HUES6 (cell line): Measurements from ENCODE around the gene F7.

ENCODE experiments used
- H3K27ac ChIP-seq: 2 replicates; pipeline ENCODE4 v1.7.0; 2013; ENCODE audit warnings: low read depth, mild to moderate bottlenecking, low read length, inconsistent platforms
- H3K27me3 ChIP-seq: 2 replicates; pipeline ENCODE4 v1.6.1; 2013; ENCODE audit warnings: low read length; ENCODE audit not compliant: control insufficient read depth, insufficient read depth
- H3K36me3 ChIP-seq: 2 replicates; pipeline ENCODE4 v1.6.1; 2013; ENCODE audit warnings: low read length; ENCODE audit not compliant: control insufficient read depth, insufficient read depth
- H3K4me1 ChIP-seq: 2 replicates; pipeline ENCODE4 v1.6.1; 2013; ENCODE audit warnings: low read length; ENCODE audit not compliant: control insufficient read depth, insufficient read depth
- H3K4me3 ChIP-seq: 2 replicates; pipeline ENCODE4 v1.5.1; 2013; ENCODE audit warnings: low read depth, low read length
- H3K9ac ChIP-seq: one replicate; pipeline ENCODE4 v1.6.1; 2013; ENCODE audit warnings: mild to moderate bottlenecking, low read length
- H3K9me3 ChIP-seq: 2 replicates; pipeline ENCODE4 v1.6.1; 2013; ENCODE audit warnings: low read depth, low read length; ENCODE audit not compliant: control insufficient read depth, insufficient read depth

The F7 gene

GRCh38 chr13:113129480-113129879 lies 23.9 kb downstream of the F7 start:
- Histone ChIP-seq H3K9me3 (no peaks in the 10 kb centered on the region), H3K4me1 (no peaks in the 10 kb centered on the region), H3K9ac (no peak overlapping the region), H3K36me3 (no peaks in the 10 kb centered on the region), H3K27me3 (peaks cover 6% of the 10 kb centered on the region; the same call in 1 of the 2 replicates), H3K27ac (no peak overlapping the region), H3K4me3 (no peak overlapping the region)

GRCh38 chr13:113129921-113130750 lies 24.5 kb downstream of the F7 start:
- Histone ChIP-seq H3K9ac (no peak overlapping the region), H3K4me1 (no peaks in the 10 kb centered on the region), H3K27me3 (peaks cover 6% of the 10 kb centered on the region; the same call in 1 of the 2 replicates), H3K36me3 (no peaks in the 10 kb centered on the region), H3K27ac (no peak overlapping the region), H3K4me3 (no peak overlapping the region), H3K9me3 (no peaks in the 10 kb centered on the region)

GRCh38 chr13:113135281-113135760 lies 29.7 kb downstream of the F7 start:
- H3K27me3 ChIP-seq: peaks cover 6% of the 10 kb centered on the region; the same call in 1 of the 2 replicates
- H3K4me3 ChIP-seq: no peak overlapping the region
- no peak overlapping the region for H3K9ac ChIP-seq
- H3K36me3 ChIP-seq: no peaks in the 10 kb centered on the region
- H3K9me3 ChIP-seq: no peaks in the 10 kb centered on the region
- no peaks in the 10 kb centered on the region for H3K4me1 ChIP-seq
- H3K27ac ChIP-seq: no peak overlapping the region

- no peaks in the 10 kb centered on the region for H3K4me1 ChIP-seq
- H3K36me3 ChIP-seq: no peaks in the 10 kb centered on the region
- H3K9me3 ChIP-seq: no peaks in the 10 kb centered on the region
- no peak overlapping the region for H3K9ac ChIP-seq
- H3K4me3 ChIP-seq: no peak overlapping the region
- no peaks in the 10 kb centered on the region for H3K27me3 ChIP-seq
- H3K27ac ChIP-seq: no peak overlapping the region
Observed at GRCh38 chr13:113137691-113138298, 32.2 kb downstream of the F7 start.

- Histone ChIP-seq H3K9me3 (no peaks in the 10 kb centered on the region), H3K27me3 (no peaks in the 10 kb centered on the region), H3K4me1 (no peaks in the 10 kb centered on the region), H3K4me3 (no peak overlapping the region), H3K9ac (no peak overlapping the region), H3K36me3 (no peaks in the 10 kb centered on the region), H3K27ac (no peak overlapping the region)
Observed at GRCh38 chr13:113138792-113139551, 33.4 kb downstream of the F7 start.

- Histone ChIP-seq H3K4me3 (no peak overlapping the region), H3K9ac (no peak overlapping the region), H3K27ac (no peak overlapping the region), H3K27me3 (no peaks in the 10 kb centered on the region), H3K9me3 (no peaks in the 10 kb centered on the region), H3K36me3 (no peaks in the 10 kb centered on the region), H3K4me1 (no peaks in the 10 kb centered on the region)
Observed at GRCh38 chr13:113139577-113139976, 34.0 kb downstream of the F7 start.

- Histone ChIP-seq H3K9me3 (no peaks in the 10 kb centered on the region), H3K36me3 (no peaks in the 10 kb centered on the region), H3K4me1 (no peaks in the 10 kb centered on the region), H3K4me3 (no peak overlapping the region), H3K9ac (no peak overlapping the region), H3K27ac (no peak overlapping the region), H3K27me3 (no peaks in the 10 kb centered on the region)
Observed at GRCh38 chr13:113140677-113141600, 35.3 kb downstream of the F7 start.

GRCh38 chr13:113141601-113141970 lies 36.0 kb downstream of the F7 start:
- Histone ChIP-seq H3K4me3 (no peak overlapping the region), H3K36me3 (no peaks in the 10 kb centered on the region), H3K27me3 (no peaks in the 10 kb centered on the region), H3K4me1 (no peaks in the 10 kb centered on the region), H3K9ac (no peak overlapping the region), H3K27ac (no peak overlapping the region), H3K9me3 (no peaks in the 10 kb centered on the region)

GRCh38 chr13:113142876-113143275 lies 37.3 kb downstream of the F7 start:
- Histone ChIP-seq H3K9ac (no peak overlapping the region), H3K4me1 (no peaks in the 10 kb centered on the region), H3K27me3 (no peaks in the 10 kb centered on the region), H3K4me3 (no peak overlapping the region), H3K9me3 (no peaks in the 10 kb centered on the region), H3K27ac (no peak overlapping the region), H3K36me3 (no peaks in the 10 kb centered on the region)

GRCh38 chr13:113143466-113144254 lies 38.1 kb downstream of the F7 start:
- Histone ChIP-seq H3K27ac (no peak overlapping the region), H3K9ac (no peak overlapping the region), H3K4me3 (no peak overlapping the region), H3K27me3 (no peaks in the 10 kb centered on the region), H3K9me3 (no peaks in the 10 kb centered on the region), H3K4me1 (no peaks in the 10 kb centered on the region), H3K36me3 (no peaks in the 10 kb centered on the region)
